Measurements from ENCODE around the gene ABCA2.

ABCA2 gene

DNA sequence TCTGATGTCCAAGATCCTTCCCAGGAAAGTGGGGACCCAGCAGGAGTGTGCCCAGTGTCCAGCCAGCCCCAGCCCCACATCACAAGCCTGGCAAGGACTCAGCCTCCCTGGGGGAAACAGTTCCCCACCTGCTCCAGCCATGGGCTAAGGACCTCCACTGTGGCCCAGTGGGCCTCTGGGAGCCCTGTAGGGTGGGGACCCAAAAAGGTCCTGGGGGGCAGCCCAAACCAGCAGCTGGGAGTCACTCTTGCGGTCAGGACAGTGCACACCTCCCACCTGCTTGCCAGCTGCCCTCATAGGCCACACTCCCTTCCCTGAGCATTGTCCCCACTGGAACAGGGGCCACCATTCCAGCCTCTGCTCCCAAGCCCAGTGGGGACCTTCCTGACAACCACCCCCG, 1.7 kb downstream of the ABCA2 start:
- TF ChIP-seq, protein P1, sequence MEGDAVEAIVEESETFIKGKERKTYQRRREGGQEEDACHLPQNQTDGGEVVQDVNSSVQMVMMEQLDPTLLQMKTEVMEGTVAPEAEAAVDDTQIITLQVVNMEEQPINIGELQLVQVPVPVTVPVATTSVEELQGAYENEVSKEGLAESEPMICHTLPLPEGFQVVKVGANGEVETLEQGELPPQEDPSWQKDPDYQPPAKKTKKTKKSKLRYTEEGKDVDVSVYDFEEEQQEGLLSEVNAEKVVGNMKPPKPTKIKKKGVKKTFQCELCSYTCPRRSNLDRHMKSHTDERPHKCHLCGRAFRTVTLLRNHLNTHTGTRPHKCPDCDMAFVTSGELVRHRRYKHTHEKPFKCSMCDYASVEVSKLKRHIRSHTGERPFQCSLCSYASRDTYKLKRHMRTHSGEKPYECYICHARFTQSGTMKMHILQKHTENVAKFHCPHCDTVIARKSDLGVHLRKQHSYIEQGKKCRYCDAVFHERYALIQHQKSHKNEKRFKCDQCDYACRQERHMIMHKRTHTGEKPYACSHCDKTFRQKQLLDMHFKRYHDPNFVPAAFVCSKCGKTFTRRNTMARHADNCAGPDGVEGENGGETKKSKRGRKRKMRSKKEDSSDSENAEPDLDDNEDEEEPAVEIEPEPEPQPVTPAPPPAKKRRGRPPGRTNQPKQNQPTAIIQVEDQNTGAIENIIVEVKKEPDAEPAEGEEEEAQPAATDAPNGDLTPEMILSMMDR (IDR thresholded peaks at IDR 0.05; ENCODE audit: low read depth, low read length, missing control alignments) = no peak
- no peak overlapping the region for H3K4me3 ChIP-seq (ENCODE audit: low read depth, low read length)

DNA sequence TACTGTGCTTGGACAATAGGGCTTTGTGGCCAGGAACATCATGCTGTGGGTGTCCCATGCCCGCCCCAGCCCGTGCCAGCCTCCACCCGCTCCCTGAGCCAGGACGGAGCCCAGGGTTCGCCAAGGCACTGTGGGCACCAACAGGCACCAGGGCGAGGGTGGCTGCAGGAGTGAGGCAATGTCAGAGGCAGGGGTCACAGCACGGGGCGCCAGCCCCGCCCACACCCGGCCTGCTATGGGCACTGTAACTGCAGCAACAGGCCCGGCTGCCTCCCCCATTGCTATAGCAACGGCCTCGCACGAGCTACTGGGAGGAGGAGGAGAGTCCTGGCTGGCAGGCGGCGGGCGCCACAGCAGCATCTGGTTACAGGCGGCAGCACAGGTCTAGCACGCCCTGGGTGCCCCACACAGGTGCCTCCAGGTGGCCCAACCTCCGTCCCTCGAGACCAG, 2.5 kb downstream of the ABCA2 start:
- DNase-seq (ENCODE audit: low read depth) = no peak
- TF ChIP-seq, protein P1 (IDR thresholded peaks at IDR 0.05; ENCODE audit: low read depth, low read length, missing control alignments) = no peak
- in situ Hi-C loops (cut with HindIII; ENCODE audit: low sequenced_read_pairs) = loop anchor here (25.0 kb wide), 1 partner anchor 238 kb away; the partner anchor contains the start of genes CCDC183 and TMEM141
- H3K4me3 ChIP-seq (ENCODE audit: low read depth, low read length) = no peak overlapping the region

More for the DNA sequence above, 1.7 kb downstream of the ABCA2 start:
- no peak for DNase-seq (ENCODE audit: low read depth)
- in situ Hi-C loops (cut with HindIII; ENCODE audit: low sequenced_read_pairs) = loop anchor here (25.0 kb wide), 1 partner anchor 239 kb away; the partner anchor contains the start of genes CCDC183 and TMEM141

DNA sequence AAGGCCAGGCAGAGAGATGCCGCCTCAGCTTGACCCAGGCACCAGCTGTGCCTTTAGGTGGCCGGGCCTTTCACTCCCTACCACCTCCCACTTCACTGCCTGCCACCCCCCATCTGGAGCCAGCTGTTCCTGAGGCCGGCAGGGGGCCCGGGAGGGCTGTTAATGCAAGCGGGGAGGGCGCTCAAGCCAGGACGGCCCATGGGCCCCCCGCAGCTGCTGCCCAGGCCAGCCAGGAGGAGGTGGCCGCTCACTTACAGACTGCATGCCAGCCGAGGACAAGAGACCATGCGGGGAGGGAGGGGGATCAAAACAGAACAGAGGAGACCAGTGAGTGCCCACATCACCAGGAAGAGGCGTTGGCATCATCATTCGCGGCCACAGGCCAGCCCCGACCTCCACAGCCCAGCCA, 4.5 kb downstream of the ABCA2 start:
- DNase-seq (ENCODE audit: low read depth) = no peak
- in situ Hi-C loops (cut with HindIII; ENCODE audit: low sequenced_read_pairs) = no loop called here
- H3K4me3 ChIP-seq (ENCODE audit: low read depth, low read length) = no peak overlapping the region
- TF ChIP-seq, protein P1 (IDR thresholded peaks at IDR 0.05; ENCODE audit: low read depth, low read length, missing control alignments) = no peak

DNA sequence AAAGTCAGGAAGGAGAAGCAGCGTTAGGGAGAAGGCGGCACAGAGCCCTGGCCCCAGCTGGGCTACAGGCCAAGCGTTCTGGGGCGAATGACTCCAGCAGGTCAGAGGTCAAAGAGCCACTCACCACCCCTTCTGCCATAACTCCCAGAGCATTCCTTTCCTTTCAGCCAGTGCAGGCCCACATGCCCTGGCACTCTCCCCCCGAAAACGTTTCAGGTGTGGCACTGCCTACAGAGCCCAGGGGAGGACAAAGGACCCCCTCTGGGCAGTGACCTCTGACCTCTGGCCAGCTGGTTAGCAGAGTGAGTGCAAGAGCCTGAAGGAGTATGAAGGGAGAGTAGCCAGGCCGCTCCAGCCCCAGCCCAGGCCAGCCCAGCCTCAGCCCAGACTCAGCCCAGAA, 4.9 kb downstream of the ABCA2 start:
- DNase-seq (ENCODE audit: low read depth) = no peak
- in situ Hi-C loops (cut with HindIII; ENCODE audit: low sequenced_read_pairs) = no loop called here
- H3K4me3 ChIP-seq (ENCODE audit: low read depth, low read length) = no peak overlapping the region

DNA sequence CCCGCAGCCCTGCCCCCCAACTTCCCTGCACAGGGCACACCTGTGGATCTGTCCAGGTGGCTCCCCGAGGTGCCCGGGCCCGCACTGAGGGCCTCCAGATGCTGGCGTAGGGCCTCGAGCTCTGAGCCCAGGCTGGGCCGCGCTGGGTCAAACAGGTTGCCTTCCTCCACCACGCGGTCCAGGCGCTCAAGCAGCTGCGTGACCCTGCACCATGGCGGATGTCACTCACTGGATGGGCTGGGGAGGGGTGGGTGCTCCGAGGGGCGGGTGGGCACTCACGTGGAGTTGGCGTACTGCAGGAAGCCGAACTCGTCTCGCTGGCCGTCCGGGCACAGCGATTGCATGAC, 5.4 kb downstream of the ABCA2 start:
- TF ChIP-seq, protein P1 (IDR thresholded peaks at IDR 0.05; ENCODE audit: low read depth, low read length, missing control alignments) = no peak
- in situ Hi-C loops (cut with HindIII; ENCODE audit: low sequenced_read_pairs) = no loop called here
- no peak overlapping the region for H3K4me3 ChIP-seq (ENCODE audit: low read depth, low read length)
- no peak for DNase-seq (ENCODE audit: low read depth)

More for the DNA sequence above, 4.9 kb downstream of the ABCA2 start:
- TF ChIP-seq, protein P1 (IDR thresholded peaks at IDR 0.05; ENCODE audit: low read depth, low read length, missing control alignments) = no peak

DNA sequence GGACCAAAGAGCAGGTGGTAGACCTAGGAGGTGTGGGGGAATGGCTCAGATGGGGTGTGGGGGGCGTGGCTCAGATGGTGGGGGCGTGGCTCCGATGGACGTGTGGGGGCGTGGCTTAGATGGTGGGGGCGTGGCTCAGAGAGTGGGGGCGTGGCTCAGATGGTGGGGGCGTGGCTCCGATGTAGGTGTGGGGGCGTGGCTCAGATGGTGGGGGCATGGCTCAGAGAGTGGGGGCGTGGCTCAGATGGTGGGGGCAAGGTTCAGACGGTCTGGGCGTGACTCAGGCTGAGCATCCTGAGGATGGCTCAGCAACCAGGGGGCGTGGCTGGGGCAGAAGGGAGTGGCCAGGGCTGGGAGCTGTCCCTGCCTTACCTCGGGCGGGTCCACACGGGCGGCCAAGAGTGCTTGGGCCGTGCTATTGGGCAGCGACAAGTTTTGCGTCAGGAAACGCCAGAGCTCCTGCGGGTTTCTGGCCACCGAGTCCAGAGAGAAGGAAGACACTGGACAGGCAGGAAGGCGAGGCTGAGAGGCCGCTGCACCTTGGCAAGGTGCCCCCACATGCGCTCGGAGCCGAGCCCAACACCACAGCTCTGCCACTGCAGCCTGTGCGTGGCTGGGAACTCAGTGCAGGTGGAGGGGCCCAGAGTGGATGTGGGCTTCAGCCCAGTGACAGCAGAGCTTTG, 5.9 kb downstream of the ABCA2 start:
- DNase-seq (ENCODE audit: low read depth) = no peak
- in situ Hi-C loops (cut with HindIII; ENCODE audit: low sequenced_read_pairs) = no loop called here
- TF ChIP-seq, protein P1 (IDR thresholded peaks at IDR 0.05; ENCODE audit: low read depth, low read length, missing control alignments) = no peak
- H3K4me3 ChIP-seq (ENCODE audit: low read depth, low read length) = no peak overlapping the region

Measured in astrocyte of the cerebellum (primary cell).